Measurements from ENCODE around the gene GATA1. TPM values are rescaled to one million over a fixed set of nuclear protein-coding genes. Genes with fewer than 3 reads are reported as not detected.

The GATA1 gene
- total and polyA plus RNA-seq, 10 donors = 0.15 to 5.5 (median 1.2) TPM

- H3K9me3 ChIP-seq = no peaks in the 10 kb centered on the region
- intact Hi-C loops (cut with DNase I; ENCODE audit: low total_unique reads) = no loop called here
- TF ChIP-seq CTCF (IDR thresholded peaks at IDR 0.05 in 8 of 11, conservative IDR thresholded peaks at IDR 0.05 in 3 of 11) = no peak
- H3K4me1 ChIP-seq = no peaks in the 10 kb centered on the region
- no peaks in the 10 kb centered on the region for H3K36me3 ChIP-seq
- peaks cover 0 to 5% (median 0%) of the 10 kb centered on the region in 7 donors for H3K27me3 ChIP-seq (replicated peaks in 1 of 7)
- H3K27ac ChIP-seq = no peak overlapping the region
- 61 to 78% (median 72%) methylated on average over 3 of the region's 3 CpGs for WGBS, 5 donors
- no peak overlapping the region for H3K4me3 ChIP-seq
- DNase-seq = no peak
Measured at GRCh38 chrX:48751343-48751742, 35.0 kb upstream of the GATA1 start.

GRCh38 chrX:48752498-48752897 lies 33.9 kb upstream of the GATA1 start:
- intact Hi-C loops (cut with DNase I; ENCODE audit: low total_unique reads) = no loop called here
- Histone ChIP-seq H3K27ac (no peak overlapping the region), H3K4me1 (no peaks in the 10 kb centered on the region), H3K4me3 (no peak overlapping the region), H3K36me3 (no peaks in the 10 kb centered on the region), H3K27me3 (replicated peaks in 1 of 7) (peaks cover 0 to 5% (median 0%) of the 10 kb centered on the region in 7 donors), H3K9me3 (no peaks in the 10 kb centered on the region)
- DNase-seq = no peak
- TF ChIP-seq CTCF (IDR thresholded peaks at IDR 0.05 in 8 of 11, conservative IDR thresholded peaks at IDR 0.05 in 3 of 11) = no peak
- no peak for TF ChIP-seq POLR2AphosphoS5 (IDR thresholded peaks at IDR 0.05)
- no peak for TF ChIP-seq POLR2A (IDR thresholded peaks at IDR 0.05)
- WGBS, 5 donors = 67 to 85% (median 79%) methylated on average over 4 to 7 of the region's 7 CpGs

GRCh38 chrX:48753708-48754228 lies 32.6 kb upstream of the GATA1 start:
- Histone ChIP-seq H3K4me3 (no peak overlapping the region), H3K4me1 (no peaks in the 10 kb centered on the region), H3K27me3 (replicated peaks in 1 of 7) (peaks cover 0 to 5% (median 0%) of the 10 kb centered on the region in 7 donors), H3K27ac (no peak overlapping the region), H3K9me3 (no peaks in the 10 kb centered on the region), H3K36me3 (no peaks in the 10 kb centered on the region)
- intact Hi-C loops (cut with DNase I; ENCODE audit: low total_unique reads) = no loop called here
- DNase-seq = no peak
- 58 to 86% (median 80%) methylated on average over 4 to 8 of the region's 8 CpGs for WGBS, 5 donors
- TF ChIP-seq CTCF (IDR thresholded peaks at IDR 0.05 in 8 of 11, conservative IDR thresholded peaks at IDR 0.05 in 3 of 11) (no peak), POLR2AphosphoS5 (IDR thresholded peaks at IDR 0.05) (no peak), POLR2A (IDR thresholded peaks at IDR 0.05) (no peak)

GRCh38 chrX:48754238-48754637 lies 32.2 kb upstream of the GATA1 start:
- no peaks in the 10 kb centered on the region for H3K4me1 ChIP-seq
- no peak for DNase-seq
- no peak overlapping the region for H3K4me3 ChIP-seq
- intact Hi-C loops (cut with DNase I; ENCODE audit: low total_unique reads) = no loop called here
- TF ChIP-seq POLR2AphosphoS5 (IDR thresholded peaks at IDR 0.05) = no peak
- TF ChIP-seq POLR2A (IDR thresholded peaks at IDR 0.05) = no peak
- no peak for TF ChIP-seq CTCF (IDR thresholded peaks at IDR 0.05 in 8 of 11, conservative IDR thresholded peaks at IDR 0.05 in 3 of 11)
- H3K27me3 ChIP-seq (replicated peaks in 1 of 7) = peaks cover 0 to 5% (median 0%) of the 10 kb centered on the region in 7 donors
- no peaks in the 10 kb centered on the region for H3K36me3 ChIP-seq
- no peak overlapping the region for H3K27ac ChIP-seq
- WGBS, 5 donors = 67 to 92% (median 78%) methylated on average over 2 to 8 of the region's 8 CpGs
- H3K9me3 ChIP-seq = no peaks in the 10 kb centered on the region

Data from spleen (tissue), 11 donors.